ENCODE results near the gene EPHA6.

GRCh38 chr3:97138914-97139541 lies 324.6 kb downstream of the EPHA6 start:
- TF ChIP-seq EZH2 (IDR thresholded peaks at IDR 0.05) (no peak), POLR2AphosphoS5 (IDR thresholded peaks at IDR 0.05; ENCODE audit: borderline replicate concordance, low read depth, low read length) (no peak), FOXP2 (optimal IDR thresholded peaks at IDR 0.05; ENCODE audit: control extremely low read depth, extremely low read length, insufficient read depth) (no peak)

Data from SK-N-MC (cell line).